ENCODE results near the gene ITM2C.

ITM2C gene

DNA sequence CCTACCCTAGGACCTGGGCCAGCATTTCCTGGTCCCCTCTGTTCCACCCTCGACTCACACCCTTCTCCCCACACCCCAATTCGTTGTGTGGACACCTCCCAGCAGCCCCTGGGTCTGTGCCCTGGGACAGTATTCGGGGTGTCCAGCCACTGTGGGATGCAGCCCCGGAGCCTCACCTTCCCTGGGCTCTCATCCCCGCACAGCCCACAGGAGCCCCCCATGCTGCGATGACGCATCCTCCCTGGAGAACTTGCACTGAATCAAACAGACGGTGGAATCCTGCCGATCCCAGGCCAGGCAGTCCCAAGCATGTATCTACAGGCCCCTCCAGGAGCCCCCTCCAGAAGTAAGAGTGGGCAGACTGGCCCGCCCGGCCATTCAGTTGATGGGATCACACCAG is 9.7 kb downstream of the ITM2C start:
- no peak for DNase-seq

DNA sequence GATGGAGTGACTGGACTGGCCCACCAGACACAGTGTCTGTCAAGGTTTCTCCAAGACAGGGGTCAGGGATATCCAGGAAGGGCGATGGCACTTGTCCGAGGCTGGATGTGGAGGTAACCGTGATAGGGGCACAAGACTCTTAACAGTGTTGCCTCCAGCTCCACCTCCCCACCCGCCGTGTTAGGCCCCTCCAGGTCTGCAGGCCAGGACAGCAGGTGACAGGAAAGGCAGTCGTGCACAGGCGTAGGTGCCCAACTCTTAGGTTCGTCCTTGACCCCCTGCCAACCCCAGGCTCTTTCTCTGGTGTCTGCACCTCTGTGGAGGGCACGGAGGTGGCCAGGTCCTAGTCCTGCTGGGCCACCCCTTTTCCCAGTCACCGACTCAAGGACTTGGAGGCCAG is 10.1 kb downstream of the ITM2C start:
- no peak for DNase-seq

DNA sequence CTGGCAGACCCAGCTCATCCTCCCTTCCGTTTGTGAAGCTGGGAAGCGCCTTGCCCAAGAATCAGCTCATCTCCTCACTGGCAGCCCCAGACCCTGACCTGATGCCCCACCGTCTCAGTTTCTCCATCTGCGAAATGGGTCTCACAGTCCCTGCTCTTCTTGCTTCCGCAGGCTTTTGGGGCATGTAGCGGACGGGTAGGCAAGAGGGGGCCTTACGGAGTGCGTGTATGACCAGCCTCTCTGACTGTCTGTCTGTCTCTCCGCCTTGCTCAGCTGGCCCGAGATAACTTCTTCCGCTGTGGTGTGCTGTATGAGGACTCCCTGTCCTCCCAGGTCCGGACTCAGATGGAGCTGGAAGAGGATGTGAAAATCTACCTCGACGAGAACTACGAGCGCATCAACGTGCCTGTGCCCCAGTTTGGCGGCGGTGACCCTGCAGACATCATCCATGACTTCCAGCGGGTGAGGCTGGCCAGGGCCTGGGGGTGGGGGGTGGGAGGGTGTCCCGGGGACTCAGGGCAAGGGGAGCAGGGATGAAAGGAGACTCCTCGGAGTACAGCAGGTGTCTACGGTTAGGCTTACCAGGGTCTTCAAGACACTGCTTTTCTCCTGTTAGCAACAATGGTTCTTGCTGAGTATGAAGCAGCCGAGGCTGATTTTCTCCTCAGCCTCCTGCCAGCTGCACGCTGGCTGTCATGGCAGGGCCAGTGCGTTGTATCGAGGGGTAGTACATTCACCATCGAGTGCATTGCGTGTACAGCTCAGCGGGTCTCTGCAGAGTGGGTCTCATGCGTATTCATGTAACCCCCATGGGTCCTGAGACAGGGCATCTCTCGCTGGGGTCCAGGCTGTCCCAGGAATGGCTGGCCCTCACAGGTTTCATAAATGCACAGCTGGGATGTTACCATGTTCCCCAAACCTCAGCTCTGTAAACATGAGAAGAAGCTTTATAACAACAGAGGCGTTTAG is 10.9 kb downstream of the ITM2C start:
- no peak for DNase-seq

DNA sequence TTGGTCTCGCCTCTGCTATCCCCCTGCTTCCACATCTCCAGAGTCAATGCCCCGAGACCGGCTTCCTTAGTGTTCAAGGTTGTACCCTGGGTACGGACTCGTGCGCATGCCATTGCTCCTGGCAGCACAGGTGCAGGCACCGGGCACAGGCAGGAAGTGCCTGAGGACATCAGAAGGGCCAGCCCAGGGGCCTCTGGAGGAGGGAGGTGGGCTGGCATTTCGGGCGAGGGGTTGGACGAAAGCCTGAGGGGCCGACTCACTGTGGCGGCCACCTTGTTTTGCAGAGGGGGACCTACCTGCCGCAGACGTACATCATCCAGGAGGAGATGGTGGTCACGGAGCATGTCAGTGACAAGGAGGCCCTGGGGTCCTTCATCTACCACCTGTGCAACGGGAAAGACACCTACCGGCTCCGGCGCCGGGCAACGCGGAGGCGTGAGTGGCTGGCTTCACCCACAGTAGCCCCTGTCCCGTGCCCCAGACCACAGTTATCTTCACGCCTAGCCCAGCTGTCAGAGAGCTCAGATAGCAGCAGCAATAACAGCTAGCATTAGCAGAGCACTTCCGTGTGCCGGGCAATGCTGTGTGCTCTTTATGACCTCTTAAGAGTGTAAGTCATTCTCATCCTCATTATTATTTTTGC is 12.5 kb downstream of the ITM2C start:
- no peak for DNase-seq

- DNase-seq = no peak
Measured at GRCh38 chr2:230877759-230878598, 13.2 kb downstream of the ITM2C start.

GRCh38 chr2:230878599-230879188 is 14.0 kb downstream of the ITM2C start:
- no peak for DNase-seq

DNA sequence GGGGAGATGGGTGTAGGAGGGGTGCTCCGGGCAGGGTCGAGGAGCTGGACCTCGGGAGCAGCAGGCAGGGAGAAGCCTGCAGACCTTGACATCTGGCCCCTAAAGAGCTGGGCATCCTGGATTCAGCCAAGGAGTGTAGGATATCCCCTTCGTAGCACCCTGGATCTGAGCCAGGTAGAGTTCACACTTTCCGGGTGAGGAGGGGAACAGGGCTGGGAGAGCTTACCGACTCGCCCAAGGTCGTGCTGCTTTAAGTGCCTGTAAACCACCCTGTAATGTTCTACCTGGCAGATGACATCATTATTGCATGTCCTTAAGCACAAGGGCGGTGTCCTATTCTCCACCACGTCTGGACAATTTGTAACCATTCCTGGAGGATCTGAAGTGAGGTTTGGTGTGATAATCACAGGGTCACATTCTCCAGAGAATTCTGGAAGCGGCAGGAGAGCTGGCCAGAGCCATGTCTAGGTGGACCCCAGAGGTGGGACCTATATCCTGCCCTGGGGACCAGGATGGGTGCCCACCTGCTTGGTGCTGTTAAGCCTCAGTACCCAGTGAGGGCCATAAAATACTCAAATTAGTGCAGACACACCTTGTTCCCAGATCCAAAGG is 14.6 kb downstream of the ITM2C start:
- no peak for DNase-seq

- DNase-seq = peak; percentile 14
Measured at GRCh38 chr2:230879891-230880290, 15.1 kb downstream of the ITM2C start.

GRCh38 chr2:230881840-230882239 is 17.1 kb downstream of the ITM2C start:
- no peak for DNase-seq

DNA sequence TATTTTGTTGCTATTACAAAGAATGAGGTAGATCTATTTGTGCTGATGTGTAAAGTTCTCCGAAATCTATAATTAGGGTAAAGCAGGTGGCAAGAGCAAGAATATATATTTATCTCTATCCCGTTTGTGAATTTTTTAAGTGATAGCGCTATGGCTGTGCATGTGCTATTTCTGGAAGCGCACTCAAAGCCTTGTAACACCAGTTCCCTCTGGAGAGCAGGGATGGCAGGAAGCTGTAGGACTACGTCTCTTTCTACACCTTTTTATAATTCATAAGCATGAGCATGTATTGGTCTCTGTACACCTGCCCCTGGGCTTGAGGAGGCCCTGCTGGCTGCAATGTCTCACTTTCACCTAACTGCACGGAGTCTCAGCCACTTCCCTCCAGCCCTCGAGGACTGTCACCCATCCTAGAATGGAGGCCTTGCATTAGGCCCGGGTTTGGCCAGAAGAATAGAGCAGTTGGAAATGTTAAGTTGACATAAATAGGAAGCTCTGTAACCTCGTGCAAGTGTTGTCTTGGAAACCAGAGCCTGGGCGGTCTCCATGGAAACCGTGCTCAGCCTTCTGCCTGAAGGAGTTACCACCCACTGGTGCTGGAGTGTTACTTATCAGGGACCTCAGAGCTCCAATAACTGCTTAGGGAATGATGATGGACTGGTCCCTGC is 20.9 kb downstream of the ITM2C start:
- DNase-seq = peak; percentile 95

- no peak for DNase-seq
Measured at GRCh38 chr2:230886206-230886605, 21.5 kb downstream of the ITM2C start.

- DNase-seq = no peak
Measured at GRCh38 chr2:230886671-230887071, 21.9 kb downstream of the ITM2C start.

- no peak for DNase-seq
Measured at GRCh38 chr2:230887342-230887741, 22.6 kb downstream of the ITM2C start.

DNA sequence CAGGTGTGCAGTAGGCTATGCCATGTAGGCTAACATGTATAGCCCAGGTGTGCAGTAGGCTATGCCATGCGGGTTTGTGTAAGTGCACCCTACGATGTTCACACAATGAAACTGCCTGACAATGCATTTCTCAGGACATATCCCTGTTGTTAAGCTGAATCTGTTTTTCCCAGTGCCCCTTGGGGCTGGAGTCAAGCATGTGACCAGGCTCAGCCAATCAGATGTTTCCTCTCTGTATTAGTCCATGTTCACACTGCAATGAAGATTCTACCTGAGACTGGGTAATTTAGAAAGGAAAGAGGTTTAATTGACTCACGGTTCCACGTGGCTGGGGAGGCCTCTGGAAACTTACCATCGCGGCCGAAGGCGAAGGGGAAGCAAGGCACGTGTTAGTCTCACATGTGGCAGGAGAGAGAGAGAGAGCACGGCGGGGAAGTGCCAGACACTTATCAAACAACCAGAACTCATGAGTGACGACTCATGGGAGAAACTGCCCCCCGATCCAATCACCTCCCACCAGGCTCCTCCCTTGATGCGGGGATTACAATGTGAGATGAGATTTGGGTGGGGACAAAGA is 24.2 kb downstream of the ITM2C start:
- no peak for DNase-seq

DNA sequence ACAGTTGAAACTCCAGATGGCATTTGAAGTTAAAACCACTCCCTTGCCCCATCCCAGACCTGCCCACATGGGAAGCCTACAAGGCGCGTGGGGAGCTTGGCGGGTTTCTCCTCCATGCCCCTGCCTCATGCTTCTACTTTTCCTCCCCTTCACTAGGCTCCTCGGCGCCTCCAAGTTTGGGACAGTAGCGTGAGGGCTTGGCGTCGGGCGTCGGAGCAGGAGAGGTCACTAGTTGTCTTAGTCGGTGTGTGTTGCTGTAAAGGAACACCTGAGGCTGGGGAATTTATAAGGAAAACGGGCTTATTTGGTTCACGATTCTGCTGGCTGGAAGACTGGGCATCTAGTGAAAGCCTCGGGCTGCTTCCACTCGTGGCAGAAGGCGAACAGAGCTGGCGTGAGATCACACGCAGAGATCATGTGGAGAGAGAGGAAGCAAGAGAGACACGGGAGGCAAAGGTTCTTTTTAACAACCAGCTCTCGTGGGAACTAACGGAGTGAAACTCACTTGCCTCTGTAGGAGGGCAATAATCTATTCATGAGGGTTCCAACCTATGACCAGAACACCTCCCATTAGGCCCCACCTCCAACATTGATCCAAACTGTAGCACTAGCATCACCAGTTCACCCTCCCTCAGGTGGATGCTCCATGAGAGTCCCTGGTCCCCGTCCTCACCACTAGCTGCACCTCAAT is 25.3 kb downstream of the ITM2C start:
- no peak for DNase-seq

DNA sequence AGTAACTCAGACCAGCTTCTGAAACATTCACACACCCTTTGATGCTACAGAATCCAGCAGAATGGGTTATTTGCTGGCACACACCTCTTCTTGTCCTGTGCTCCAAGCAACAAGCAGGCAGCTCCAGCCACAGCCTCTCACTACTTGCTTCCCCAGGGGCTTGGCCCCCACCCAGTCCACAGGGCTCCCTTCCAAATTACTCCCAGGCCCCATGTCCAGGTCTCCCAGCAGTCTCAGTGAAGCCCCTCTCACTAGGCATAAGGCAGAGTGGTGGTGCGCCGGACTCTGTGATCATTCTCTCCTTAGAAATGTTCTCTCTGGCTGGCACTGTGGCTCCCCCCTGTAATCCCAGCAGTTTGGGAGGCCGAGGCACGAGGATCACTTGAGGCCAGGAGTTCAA is 25.9 kb downstream of the ITM2C start:
- no peak for DNase-seq

DNA sequence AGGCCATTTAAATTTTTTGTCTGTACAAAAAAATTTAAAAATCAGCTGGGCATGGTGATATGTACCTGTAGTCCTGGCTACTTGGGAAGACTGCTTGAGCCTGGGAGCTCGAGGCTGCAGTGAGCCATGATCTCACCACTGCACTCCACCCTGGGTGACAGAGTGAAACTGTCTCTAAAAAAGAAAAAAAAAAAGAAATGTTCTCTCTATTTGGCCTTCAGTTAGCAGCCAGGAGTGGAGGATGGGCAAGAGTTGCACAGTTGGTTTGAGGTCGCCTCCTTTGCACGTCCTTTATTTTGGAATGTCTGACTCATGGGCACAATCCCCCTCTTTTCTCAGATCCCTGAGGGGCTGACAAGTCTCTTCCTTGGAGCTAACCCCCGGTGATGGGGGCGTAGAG is 26.3 kb downstream of the ITM2C start:
- no peak for DNase-seq

GRCh38 chr2:230891509-230891908 is 26.8 kb downstream of the ITM2C start:
- no peak for DNase-seq

GRCh38 chr2:230893338-230893737 is 28.6 kb downstream of the ITM2C start:
- DNase-seq = no peak

DNA sequence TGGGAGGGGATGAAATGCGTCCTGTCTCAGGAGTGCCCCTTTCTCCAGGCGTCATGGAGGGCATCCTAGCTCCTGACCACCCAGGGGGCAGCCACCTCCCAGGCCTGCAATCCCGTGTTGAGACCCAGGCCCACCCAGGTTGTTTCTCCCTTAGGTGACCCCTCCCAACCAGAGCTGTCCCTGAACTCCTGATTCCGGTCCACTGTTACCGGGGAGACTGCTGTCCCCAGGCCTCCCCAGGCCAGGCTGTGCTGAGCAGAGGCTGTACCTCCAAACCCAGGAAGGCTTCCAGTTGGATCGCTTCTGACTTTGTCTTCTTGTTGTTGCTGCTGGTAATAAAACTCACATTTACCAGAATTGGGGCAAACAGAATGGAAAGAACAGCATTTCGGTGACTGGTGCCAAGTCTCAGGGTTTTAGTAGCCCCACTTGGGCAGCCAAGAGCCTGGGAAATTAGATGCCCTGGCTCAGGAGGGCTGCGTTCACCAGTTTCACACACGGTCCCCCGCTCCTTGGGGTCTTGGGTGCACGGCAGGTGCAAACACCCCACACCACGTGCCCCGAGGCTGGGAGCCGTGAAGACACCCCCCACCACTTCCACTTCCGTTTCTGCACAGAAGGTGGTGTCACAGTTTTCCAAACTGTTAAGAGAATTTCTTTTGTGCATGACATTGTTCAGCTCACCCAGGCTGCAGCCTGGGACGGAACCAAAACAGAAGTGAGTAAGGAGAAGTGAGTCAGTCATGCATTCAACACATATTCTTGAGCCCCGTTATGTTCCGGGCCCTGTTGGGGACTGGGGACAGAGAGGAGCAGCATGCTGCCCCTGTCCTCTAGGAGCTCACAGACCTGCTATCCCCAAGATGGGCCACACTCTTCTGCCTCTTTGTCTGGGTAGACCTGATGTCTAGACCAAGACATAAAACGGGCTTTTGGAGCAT is 29.4 kb downstream of the ITM2C start:
- no peak for DNase-seq

Data from NCI-H2227 treated with DMSO at 0.1 percent for 48 hours (cell line).